ENCODE data around the gene SNX24.
A peak's percentile ranks its signal among the peaks of the same experiment; 100 is the strongest.
"Not testable (repeated sequence)": the region's sequence is repeated elsewhere in the genome, so short reads cannot be mapped to it uniquely, and the experiment has no call there.

SNX24 gene

DNA sequence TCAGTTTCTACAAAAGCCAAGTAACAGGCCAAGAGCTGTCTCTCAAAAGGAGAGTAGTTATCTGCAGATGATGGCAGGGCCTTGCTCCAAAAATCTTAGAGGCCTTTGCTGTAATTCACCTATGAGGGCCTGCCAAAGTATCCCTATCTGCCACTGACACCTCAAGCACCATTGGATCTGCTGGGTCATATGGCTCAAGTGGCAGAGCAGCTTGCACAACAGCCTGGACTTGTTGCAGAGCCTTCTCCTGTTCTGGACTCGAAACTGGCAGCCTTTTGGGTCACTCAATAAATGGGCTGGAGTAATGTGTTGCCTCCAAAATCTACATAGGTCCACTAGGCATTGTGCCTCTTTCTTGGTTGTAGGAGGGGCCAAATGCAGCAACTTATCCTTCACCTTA is 128.3 kb downstream of the SNX24 start:
- not testable (repeated sequence) for ATAC-seq (ENCODE audit: low read depth); H3K27me3 Mint-ChIP-seq

DNA sequence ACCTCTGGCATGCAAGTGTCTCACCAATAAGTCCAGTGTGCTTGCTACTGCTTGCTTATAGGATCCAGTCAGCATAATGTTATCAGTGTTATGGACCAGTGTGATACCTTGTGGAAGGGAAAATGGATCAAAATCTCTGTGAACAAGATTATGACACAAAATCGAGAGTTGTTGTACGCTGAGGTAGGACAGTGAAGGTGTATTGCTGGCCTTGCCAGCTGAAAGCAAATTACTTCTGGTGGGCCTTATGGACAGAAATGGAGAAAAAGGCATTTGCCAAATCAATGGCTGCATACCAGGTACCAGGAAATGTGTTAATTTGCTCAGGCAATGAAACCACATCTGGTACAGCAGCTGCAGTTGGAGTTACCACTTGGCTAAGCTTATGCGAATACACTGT is 128.8 kb downstream of the SNX24 start:
- not testable (repeated sequence) for H3K27me3 Mint-ChIP-seq; H3K4me1 Mint-ChIP-seq; ATAC-seq (ENCODE audit: low read depth); H3K36me3 Mint-ChIP-seq; DNase-seq (ENCODE audit: low spot score in 2 of 2); H3K9me3 Mint-ChIP-seq; H3K4me3 Mint-ChIP-seq; H3K27ac Mint-ChIP-seq

More for the DNA sequence above, 128.3 kb downstream of the SNX24 start:
- DNase-seq (ENCODE audit: low spot score in 2 of 2); H3K27ac Mint-ChIP-seq; H3K36me3 Mint-ChIP-seq; H3K4me1 Mint-ChIP-seq; H3K9me3 Mint-ChIP-seq; H3K4me3 Mint-ChIP-seq: not testable (repeated sequence)

DNA sequence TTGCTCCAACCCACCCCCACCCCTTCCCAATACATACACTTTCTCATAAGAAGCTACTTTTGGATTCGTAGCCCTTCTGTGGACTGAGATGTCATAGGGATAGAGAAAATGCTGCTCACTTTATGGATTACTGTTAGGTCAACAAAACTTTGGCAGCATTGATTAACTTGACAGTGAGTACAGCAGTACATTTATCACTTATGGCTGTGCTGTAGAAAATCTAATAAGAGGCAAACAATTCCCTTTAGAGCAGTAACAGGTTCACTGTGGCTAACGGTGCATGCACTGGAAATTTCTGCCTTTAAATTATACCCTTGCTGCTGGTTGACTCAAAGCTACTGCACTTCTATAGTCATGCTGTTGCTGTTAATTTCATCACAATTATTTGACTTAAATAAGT is 131.9 kb downstream of the SNX24 start:
- Mint-ChIP-seq H3K27me3 (no peaks in the 10 kb centered on the region), H3K4me1 (no peaks in the 10 kb centered on the region), H3K36me3 (peaks cover 6% of the 10 kb centered on the region), H3K9me3 (no peaks in the 10 kb centered on the region), H3K4me3 (no peak overlapping the region), H3K27ac (no peak overlapping the region)
- DNase-seq (ENCODE audit: low spot score in 2 of 2) (no peak), ATAC-seq (ENCODE audit: low read depth) (no peak)

DNA sequence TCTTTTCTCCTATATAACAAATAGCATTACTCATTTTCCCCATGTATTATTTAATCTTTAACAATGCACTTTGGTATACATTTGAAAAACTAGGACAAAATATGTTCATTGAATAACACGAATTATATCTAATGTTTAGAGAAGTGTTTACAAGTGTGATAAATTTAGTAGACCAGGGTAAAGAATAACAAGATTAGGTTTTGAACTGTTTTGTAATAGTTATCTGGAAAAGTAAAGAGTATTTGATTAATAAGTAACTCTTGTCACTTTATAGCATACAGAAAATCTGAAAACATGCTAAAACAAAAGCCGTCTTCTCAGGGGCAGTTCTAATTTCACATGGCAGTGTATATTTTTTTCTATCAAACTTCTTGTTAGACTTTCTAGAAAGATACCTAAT is 132.7 kb downstream of the SNX24 start:
- ATAC-seq (ENCODE audit: low read depth) (no peak), DNase-seq (ENCODE audit: low spot score in 2 of 2) (no peak)
- Mint-ChIP-seq H3K36me3 (peaks cover 1% of the 10 kb centered on the region), H3K27me3 (no peaks in the 10 kb centered on the region), H3K4me1 (no peaks in the 10 kb centered on the region), H3K9me3 (no peaks in the 10 kb centered on the region), H3K4me3 (no peak overlapping the region), H3K27ac (no peak overlapping the region)

DNA sequence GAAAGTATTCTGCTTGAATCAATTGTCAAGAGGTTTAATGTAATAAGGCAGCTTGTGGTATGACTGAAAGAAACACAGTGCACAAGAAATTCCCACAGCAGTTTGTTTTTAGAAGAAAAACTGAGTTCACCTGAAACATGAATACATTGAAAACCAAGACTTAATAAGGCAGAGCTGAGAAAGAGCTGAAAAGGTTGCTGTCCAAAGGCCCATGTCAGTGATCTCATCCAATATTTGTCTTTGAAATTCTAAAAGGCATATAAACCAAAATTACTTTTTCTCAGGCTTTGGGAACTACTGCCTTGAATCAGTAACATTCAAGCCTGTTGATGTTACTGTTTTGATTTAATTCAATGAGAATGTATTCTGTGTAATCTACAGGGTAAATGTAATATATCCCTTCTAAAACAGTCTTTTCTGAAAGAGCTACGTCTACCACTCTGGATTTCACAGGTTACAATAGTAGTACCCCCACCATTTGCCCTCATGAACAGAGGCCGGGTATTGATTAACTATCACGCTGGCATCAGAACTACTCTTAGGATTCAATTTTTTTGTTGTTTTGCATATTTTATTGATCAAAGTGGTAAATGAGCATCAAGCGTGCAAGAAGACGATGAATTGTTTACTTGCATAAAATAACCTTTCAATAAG is 133.4 kb downstream of the SNX24 start:
- no peaks in the 10 kb centered on the region for H3K27me3 Mint-ChIP-seq
- no peaks in the 10 kb centered on the region for H3K9me3 Mint-ChIP-seq
- no peaks in the 10 kb centered on the region for H3K4me1 Mint-ChIP-seq
- no peaks in the 10 kb centered on the region for H3K36me3 Mint-ChIP-seq
- DNase-seq (ENCODE audit: low spot score in 2 of 2) (no peak), ATAC-seq (ENCODE audit: low read depth) (no peak)
- H3K27ac Mint-ChIP-seq: no peak overlapping the region
- no peak overlapping the region for H3K4me3 Mint-ChIP-seq

DNA sequence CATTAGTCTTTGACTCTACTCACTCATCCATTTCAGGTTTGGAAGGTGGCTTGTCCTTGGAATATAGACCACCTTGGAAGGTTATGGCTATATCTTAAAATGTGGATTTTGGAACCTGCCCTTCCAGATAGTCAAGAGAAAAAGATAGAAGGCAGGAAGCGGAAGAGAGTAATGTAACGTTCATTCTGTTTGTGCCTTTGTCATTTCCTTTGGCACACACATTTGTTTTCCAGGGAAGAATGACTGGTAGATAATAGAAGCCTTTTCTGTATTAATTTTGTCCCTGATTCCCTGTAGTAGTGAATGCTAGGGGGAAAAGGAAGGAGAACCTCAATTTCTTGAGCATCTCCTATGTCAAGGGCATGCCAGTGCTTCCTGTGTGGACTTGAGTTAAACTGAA is 136.4 kb downstream of the SNX24 start:
- Mint-ChIP-seq H3K4me3 (no peak overlapping the region), H3K4me1 (peaks cover 12% of the 10 kb centered on the region), H3K27me3 (no peaks in the 10 kb centered on the region), H3K36me3 (no peaks in the 10 kb centered on the region), H3K27ac (no peak overlapping the region), H3K9me3 (no peaks in the 10 kb centered on the region)
- no peak for ATAC-seq (ENCODE audit: low read depth)
- DNase-seq (ENCODE audit: low spot score in 2 of 2): no peak

DNA sequence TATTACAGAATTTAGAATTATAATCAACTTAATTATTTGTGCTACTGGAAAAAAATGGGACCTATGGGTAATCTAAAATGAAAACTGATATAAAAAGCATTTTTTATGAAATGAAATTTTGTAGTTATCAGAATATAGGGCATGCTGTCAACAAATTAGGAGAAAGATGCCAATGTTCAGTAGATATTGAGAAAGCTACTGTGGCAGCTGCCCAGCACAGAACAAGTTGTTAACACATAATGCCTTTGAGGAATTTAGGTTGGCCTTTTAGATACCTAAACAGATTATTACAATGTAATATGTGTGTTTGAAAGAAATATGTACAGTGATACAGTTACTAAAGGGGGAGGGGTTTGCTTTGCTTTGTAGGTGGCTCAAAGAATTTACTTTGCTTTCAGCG is 137.0 kb downstream of the SNX24 start:
- H3K27me3 Mint-ChIP-seq: no peaks in the 10 kb centered on the region
- H3K27ac Mint-ChIP-seq: no peak overlapping the region
- no peak for DNase-seq (ENCODE audit: low spot score in 2 of 2)
- H3K4me1 Mint-ChIP-seq: peaks cover 14% of the 10 kb centered on the region
- no peaks in the 10 kb centered on the region for H3K36me3 Mint-ChIP-seq
- no peak for ATAC-seq (ENCODE audit: low read depth)
- no peaks in the 10 kb centered on the region for H3K9me3 Mint-ChIP-seq
- H3K4me3 Mint-ChIP-seq: no peak overlapping the region

DNA sequence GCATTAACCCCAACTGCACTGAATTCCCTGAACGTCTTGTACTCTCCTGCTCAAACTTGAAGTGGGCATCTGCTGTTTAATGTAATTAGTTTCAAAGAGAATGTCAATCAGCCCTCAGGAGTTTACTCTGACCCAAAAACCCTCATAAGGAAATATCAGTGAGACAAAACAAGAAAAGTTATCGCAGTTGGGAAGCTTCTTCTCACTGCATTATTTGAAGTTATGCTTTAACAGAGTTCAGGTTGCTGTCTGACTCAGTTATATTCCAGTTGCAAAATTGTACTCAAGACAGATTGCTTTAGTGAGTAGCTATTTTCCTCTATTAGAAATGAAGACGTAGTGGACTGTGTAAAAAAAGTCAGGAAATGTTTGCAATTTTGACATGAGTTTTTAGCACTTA is 139.0 kb downstream of the SNX24 start:
- H3K27me3 Mint-ChIP-seq: no peaks in the 10 kb centered on the region
- ATAC-seq (ENCODE audit: low read depth) (no peak), DNase-seq (ENCODE audit: low spot score in 2 of 2) (no peak)
- H3K4me3 Mint-ChIP-seq: no peak overlapping the region
- H3K27ac Mint-ChIP-seq: no peak overlapping the region
- H3K4me1 Mint-ChIP-seq: peaks cover 14% of the 10 kb centered on the region
- H3K9me3 Mint-ChIP-seq: no peaks in the 10 kb centered on the region
- H3K36me3 Mint-ChIP-seq: no peaks in the 10 kb centered on the region

DNA sequence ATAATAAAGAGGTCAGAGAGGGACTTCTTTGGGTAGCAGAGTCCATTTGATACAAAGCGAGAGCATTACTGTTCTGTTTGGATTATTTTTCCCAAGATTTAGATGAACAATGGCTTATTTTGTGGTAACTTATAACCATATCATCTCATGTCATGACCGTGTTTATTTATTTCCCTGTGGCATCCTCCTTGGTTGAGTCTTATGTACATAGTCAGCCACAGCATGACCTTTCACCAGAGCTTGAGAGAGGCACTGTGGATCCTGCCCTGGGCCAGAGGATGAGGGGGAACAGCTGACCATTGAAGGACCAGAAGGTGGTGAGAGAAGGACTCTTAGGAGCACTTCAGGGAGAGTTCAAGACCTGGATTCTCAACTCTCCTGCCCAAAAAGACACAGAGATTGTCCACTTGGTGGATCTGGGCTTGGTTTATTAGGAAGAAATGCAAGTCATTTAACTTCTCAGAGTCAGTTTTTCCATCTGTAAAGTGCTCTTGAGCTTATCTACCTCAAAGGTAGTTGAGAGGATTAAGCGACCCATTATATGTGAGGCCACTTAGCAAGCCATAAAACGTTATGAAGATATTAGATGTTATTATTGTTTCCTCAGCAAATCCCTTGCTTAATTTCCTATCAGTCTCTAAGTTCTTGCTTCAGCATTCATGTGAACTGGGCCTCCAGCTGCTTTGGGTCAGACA is 139.7 kb downstream of the SNX24 start:
- Mint-ChIP-seq H3K9me3 (no peaks in the 10 kb centered on the region), H3K4me1 (peaks cover 14% of the 10 kb centered on the region), H3K27ac (no peak overlapping the region), H3K4me3 (no peak overlapping the region), H3K36me3 (no peaks in the 10 kb centered on the region), H3K27me3 (no peaks in the 10 kb centered on the region)
- ATAC-seq (ENCODE audit: low read depth) (no peak), DNase-seq (ENCODE audit: low spot score in 2 of 2) (no peak)

DNA sequence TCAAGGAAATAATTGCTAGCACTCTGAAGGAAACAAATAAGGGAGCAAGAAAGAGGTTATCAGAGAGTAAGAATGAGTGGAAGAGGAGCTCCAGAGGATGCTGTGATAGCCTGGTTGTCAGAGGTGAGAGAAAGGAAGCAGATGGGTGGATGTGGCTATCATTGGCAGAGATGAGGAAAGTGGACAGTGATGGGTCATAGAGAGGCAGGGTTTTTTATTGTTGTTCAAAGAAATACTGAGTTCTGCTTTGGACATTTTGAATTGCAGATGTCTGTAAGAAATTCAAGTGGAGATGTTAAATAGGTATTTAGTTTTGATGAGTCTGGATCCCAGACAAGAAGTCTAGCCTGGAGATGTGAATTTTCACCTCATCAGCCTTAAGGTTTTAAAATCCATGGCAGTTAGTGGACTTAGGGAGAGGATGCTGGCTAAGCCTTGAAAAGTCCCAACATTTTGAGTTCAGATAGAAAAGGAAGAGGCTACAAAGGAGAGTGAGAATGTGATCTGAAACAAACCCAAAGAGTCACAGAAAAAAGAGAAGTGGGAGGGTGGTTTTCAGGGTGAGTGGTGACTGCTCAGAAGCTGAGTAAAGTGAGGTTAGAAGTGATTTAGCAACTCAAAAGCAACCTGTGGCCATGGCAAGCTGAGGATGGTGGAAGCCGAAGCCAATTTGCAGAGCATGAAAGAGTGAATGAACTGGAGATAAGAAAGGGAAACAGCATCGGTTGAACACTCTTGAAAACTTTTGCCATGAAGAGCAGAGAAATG is 140.7 kb downstream of the SNX24 start:
- peak; percentile 78 for ATAC-seq (ENCODE audit: low read depth)
- Mint-ChIP-seq H3K9me3 (no peaks in the 10 kb centered on the region), H3K36me3 (no peaks in the 10 kb centered on the region), H3K4me3 (no peak overlapping the region), H3K4me1 (peaks cover 14% of the 10 kb centered on the region), H3K27ac (no peak overlapping the region), H3K27me3 (no peaks in the 10 kb centered on the region)
- DNase-seq (ENCODE audit: low spot score in 2 of 2): peak in 1 of 2 donors; percentile 3

DNA sequence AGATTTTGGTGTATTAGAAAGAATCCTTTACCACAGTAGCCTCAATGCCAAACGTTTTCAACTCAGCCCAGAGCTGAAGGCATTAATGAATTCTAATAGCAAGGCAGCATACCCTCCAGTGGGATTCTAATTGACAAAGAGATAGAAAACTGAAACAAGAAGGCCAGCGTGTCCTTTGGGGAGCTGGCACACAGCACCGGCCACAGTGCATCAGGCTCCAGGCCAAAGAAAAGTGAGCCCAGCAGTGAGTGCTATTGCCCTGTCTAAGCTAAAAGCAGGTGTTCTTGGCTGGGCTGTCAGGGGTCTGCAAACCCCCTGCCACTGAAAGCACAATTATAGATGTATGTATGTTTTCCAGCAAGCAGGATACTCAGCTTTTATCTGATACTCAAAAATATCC is 150.7 kb downstream of the SNX24 start:
- Mint-ChIP-seq H3K4me3 (no peak overlapping the region), H3K4me1 (peaks cover 4% of the 10 kb centered on the region), H3K9me3 (no peaks in the 10 kb centered on the region), H3K27me3 (no peaks in the 10 kb centered on the region), H3K27ac (no peak overlapping the region), H3K36me3 (no peaks in the 10 kb centered on the region)
- ATAC-seq (ENCODE audit: low read depth) (no peak), DNase-seq (ENCODE audit: low spot score in 2 of 2) (no peak)

DNA sequence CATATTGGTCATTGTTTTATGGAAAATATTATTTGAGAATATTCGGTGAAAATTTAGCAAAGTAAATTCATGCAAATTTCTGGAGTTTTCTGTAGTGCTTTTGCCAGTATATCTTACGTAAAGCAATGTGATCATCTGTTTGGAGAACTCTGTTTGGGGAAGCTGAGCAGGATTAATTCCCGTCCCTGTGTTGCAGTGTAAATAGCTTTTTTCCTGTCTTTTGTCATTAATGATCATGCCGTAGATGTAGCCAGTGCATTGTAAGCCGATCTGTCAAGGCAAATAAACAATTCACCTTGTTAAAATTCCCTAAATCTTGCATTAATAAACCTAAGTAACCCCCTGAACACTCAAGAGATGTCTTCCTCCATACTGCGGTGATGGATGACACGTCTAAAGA is 151.9 kb downstream of the SNX24 start:
- Mint-ChIP-seq H3K27ac (no peak overlapping the region), H3K27me3 (no peaks in the 10 kb centered on the region), H3K4me3 (no peak overlapping the region), H3K36me3 (no peaks in the 10 kb centered on the region), H3K9me3 (no peaks in the 10 kb centered on the region), H3K4me1 (peaks cover 4% of the 10 kb centered on the region)
- DNase-seq (ENCODE audit: low spot score in 2 of 2) (no peak), ATAC-seq (ENCODE audit: low read depth) (no peak)

DNA sequence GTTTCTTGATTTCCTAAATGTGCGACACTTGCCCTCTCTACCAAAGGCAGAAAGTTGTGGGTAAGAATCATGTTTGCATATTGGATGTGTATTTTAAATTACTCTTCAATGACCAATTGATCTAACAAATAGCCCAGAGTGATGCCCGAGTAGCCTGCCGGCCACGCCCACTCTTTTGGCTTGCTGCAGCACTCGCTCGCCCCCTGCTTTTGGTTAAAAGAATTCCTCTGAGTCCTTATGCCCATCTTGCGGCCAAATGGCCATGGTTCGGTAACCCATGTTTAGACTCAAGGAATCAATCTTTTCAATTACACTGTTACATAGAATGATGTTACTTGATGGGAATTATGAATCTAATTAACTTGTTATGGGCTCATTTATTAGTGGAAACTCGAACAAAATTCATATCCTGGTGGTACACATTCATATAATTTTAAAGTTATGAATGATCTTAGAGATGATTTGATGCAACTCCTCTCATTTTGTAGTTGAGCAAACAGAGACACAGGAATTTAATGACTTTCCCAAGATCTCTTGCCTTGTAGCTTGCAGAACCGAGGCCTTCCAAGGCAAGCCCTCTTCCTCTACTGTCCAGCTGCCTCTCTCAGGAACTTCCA is 154.6 kb downstream of the SNX24 start:
- H3K4me1 Mint-ChIP-seq: peaks cover 4% of the 10 kb centered on the region
- DNase-seq (ENCODE audit: low spot score in 2 of 2): peak; percentile 42 to 48
- no peaks in the 10 kb centered on the region for H3K27me3 Mint-ChIP-seq

DNA sequence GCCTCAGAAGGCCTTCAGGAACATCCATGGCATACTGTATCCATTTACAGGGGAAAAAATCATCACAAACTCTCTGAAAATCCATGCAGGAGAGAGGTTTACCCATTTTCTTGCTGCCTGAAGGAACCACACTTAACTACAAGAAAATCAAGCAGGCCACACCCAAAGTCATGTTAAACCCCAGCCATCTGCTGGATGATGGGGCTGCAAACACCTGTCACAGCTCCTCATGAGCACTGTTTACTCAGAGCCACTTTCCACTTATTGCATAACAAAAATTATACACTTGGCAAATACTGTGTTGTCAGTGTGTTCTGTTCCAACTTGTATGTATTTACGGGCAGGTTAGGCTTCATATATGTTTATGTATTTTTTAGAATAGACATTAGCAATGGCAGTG is 155.3 kb downstream of the SNX24 start:
- ATAC-seq (ENCODE audit: low read depth) (no peak), DNase-seq (ENCODE audit: low spot score in 2 of 2) (no peak)
- H3K4me3 Mint-ChIP-seq: no peak overlapping the region
- no peaks in the 10 kb centered on the region for H3K9me3 Mint-ChIP-seq
- peaks cover 4% of the 10 kb centered on the region for H3K4me1 Mint-ChIP-seq
- peaks cover 7% of the 10 kb centered on the region for H3K36me3 Mint-ChIP-seq
- H3K27me3 Mint-ChIP-seq: no peaks in the 10 kb centered on the region
- no peak overlapping the region for H3K27ac Mint-ChIP-seq

More for the DNA sequence above, 154.6 kb downstream of the SNX24 start:
- Mint-ChIP-seq H3K27ac (no peak overlapping the region), H3K9me3 (no peaks in the 10 kb centered on the region), H3K4me3 (peak overlapping the region; percentile 41), H3K36me3 (peaks cover 7% of the 10 kb centered on the region)
- ATAC-seq (ENCODE audit: low read depth): peak; percentile 75
